Sigmoid colon (tissue), 3 donors: Measurements from ENCODE around the gene CP.
"Not testable (repeated sequence)": the region's sequence is repeated elsewhere in the genome, so short reads cannot be mapped to it uniquely, and the experiment has no call there.

Experiments used
- POLR2A ChIP-seq, 2 donors: fragments of 450-650 bp; IDR thresholded peaks; one replicate each; pipeline ENCODE4 v1.6.1; 2016; ENCODE audit warnings: antibody characterized with exemption in 2 of 2, mild to moderate bottlenecking in 2 of 2, moderate library complexity in 2 of 2
- TF ChIP-seq, protein P1 (sequence below), 4 experiments: fragments of 450-650 bp in 3 of 4; fragments of 200-600 bp in 1 of 4; IDR thresholded peaks; one replicate each; pipeline ENCODE4 v1.5.1; 2016 to 2019; ENCODE audit warnings: antibody characterized with exemption in 4 of 4, mild to moderate bottlenecking in 3 of 4, moderate library complexity in 2 of 4

- TF ChIP-seq, protein P1, sequence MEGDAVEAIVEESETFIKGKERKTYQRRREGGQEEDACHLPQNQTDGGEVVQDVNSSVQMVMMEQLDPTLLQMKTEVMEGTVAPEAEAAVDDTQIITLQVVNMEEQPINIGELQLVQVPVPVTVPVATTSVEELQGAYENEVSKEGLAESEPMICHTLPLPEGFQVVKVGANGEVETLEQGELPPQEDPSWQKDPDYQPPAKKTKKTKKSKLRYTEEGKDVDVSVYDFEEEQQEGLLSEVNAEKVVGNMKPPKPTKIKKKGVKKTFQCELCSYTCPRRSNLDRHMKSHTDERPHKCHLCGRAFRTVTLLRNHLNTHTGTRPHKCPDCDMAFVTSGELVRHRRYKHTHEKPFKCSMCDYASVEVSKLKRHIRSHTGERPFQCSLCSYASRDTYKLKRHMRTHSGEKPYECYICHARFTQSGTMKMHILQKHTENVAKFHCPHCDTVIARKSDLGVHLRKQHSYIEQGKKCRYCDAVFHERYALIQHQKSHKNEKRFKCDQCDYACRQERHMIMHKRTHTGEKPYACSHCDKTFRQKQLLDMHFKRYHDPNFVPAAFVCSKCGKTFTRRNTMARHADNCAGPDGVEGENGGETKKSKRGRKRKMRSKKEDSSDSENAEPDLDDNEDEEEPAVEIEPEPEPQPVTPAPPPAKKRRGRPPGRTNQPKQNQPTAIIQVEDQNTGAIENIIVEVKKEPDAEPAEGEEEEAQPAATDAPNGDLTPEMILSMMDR (IDR thresholded peaks at IDR 0.05): not testable (repeated sequence)
- not testable (repeated sequence) for TF ChIP-seq POLR2A (IDR thresholded peaks at IDR 0.05)
Observed at GRCh38 chr3:149196805-149197592, 24.6 kb downstream of the CP start.
